Hepatocyte (in vitro differentiated cells): ENCODE data around the gene BCL2L1.

Experiments used
- CTCF ChIP-seq: fragments of 200-600 bp; sonication (generic); IDR thresholded peaks from 2 replicates; pipeline ENCODE4 v1.5.1; 2016; ENCODE audit warnings: antibody characterized with exemption, mild to moderate bottlenecking; ENCODE audit not compliant: poor library complexity
- EZH2 ChIP-seq: fragments of 200-600 bp; sonication (generic); IDR thresholded peaks from 2 replicates; pipeline ENCODE4 v1.6.1; 2016; ENCODE audit warnings: antibody characterized with exemption, mild to moderate bottlenecking, borderline replicate concordance
- EZH2phosphoT487 ChIP-seq: fragments of 200-600 bp; sonication (generic); IDR thresholded peaks from one replicate; pipeline ENCODE4 v1.6.1; 2018; ENCODE audit warnings: antibody characterized with exemption, mild to moderate bottlenecking, low read depth, moderate library complexity; ENCODE audit not compliant: unreplicated experiment, severe bottlenecking

- no peak for TF ChIP-seq CTCF
- TF ChIP-seq EZH2phosphoT487: no peak
- TF ChIP-seq EZH2: no peak
These were observed 55.1 kb downstream of the BCL2L1 start for GRCh38 chr20:31667315-31668285.
